ENCODE data around the gene MKI67. TPM values are rescaled to one million over a fixed set of nuclear protein-coding genes. Genes with fewer than 3 reads are reported as not detected.

Gene MKI67
- total and polyA plus RNA-seq, 2 of the 4 experiments (the other 2 are of a cell fraction): 13.5 to 36.4 TPM

- H2AK9ac ChIP-seq (replicated peaks; ENCODE audit: low read depth, low read length, poor library complexity): no peak overlapping the region
- H3K27ac ChIP-seq (ENCODE audit: insufficient read depth, low read length): no peak overlapping the region
- H3K14ac ChIP-seq (replicated peaks; ENCODE audit: low read depth, low read length): no peak overlapping the region
- no peak overlapping the region for H4K91ac ChIP-seq (ENCODE audit: insufficient read depth, low read depth, low read length)
- no peak overlapping the region for H2BK20ac ChIP-seq (ENCODE audit: low read depth, low read length)
- ATAC-seq (ENCODE audit: low read depth): no peak
- H3K4me1 ChIP-seq (ENCODE audit: control insufficient read depth, insufficient read depth, low read length): no peaks in the 10 kb centered on the region
- no peak overlapping the region for H2AK5ac ChIP-seq (ENCODE audit: low read depth, low read length)
- H3K36me3 ChIP-seq (ENCODE audit: control insufficient read depth, insufficient read depth, low read length): no peaks in the 10 kb centered on the region
- peaks cover 3% of the 10 kb centered on the region; the same call in 1 of the 2 replicates for H3K9me1 ChIP-seq (ENCODE audit: insufficient read depth, low read length)
- no peak overlapping the region for H3K18ac ChIP-seq (ENCODE audit: low read depth, low read length)
- dilution Hi-C loops (cut with HindIII; ENCODE audit: low sequenced_read_pairs, unreplicated experiment): no loop called here
- no peak overlapping the region for H2BK120ac ChIP-seq (ENCODE audit: low read depth, low read length)
- no peaks in the 10 kb centered on the region; the same call in 1 of the 2 replicates for H3K27me3 ChIP-seq (ENCODE audit: control insufficient read depth, insufficient read depth, low read length)
- no peak overlapping the region for H2AFZ ChIP-seq (replicated peaks; ENCODE audit: low read length, poor library complexity)
- no peaks in the 10 kb centered on the region for H3K9me3 ChIP-seq (ENCODE audit: control insufficient read depth, insufficient read depth, low read length)
- H3K4ac ChIP-seq (ENCODE audit: low read depth, low read length): no peak overlapping the region
- H3K4me3 ChIP-seq (ENCODE audit: insufficient read depth, low read depth, low read length): no peak overlapping the region
- H2BK15ac ChIP-seq (ENCODE audit: low read depth, low read length): no peak overlapping the region
- no peak overlapping the region for H2BK5ac ChIP-seq (ENCODE audit: low read depth, low read length, poor library complexity, severe bottlenecking)
- no peak for DNase-seq
- no peak overlapping the region for H3K56ac ChIP-seq (ENCODE audit: extremely low read depth, insufficient read depth, low read length)
- no TSS peak for BruUV-seq (replicated peaks)
- no peak for TF ChIP-seq RFX5 (IDR thresholded peaks at IDR 0.05; ENCODE audit: low read depth, low read length)
- TF ChIP-seq CHD1 (IDR thresholded peaks at IDR 0.05; ENCODE audit: low read depth, low read length): no peak
- no peak for TF ChIP-seq USF2 (IDR thresholded peaks at IDR 0.05; ENCODE audit: low read depth, low read length)
- TF ChIP-seq CTCF (conservative IDR thresholded peaks at IDR 0.05; ENCODE audit: low read depth, low read length): no peak
- no peak for TF ChIP-seq NFE2L2 (IDR thresholded peaks at IDR 0.05; ENCODE audit: low read depth, low read length)
- TF ChIP-seq RCOR1 (IDR thresholded peaks at IDR 0.05; ENCODE audit: insufficient replicate concordance, low read length): no peak
- TF ChIP-seq ELK1 (IDR thresholded peaks at IDR 0.05; ENCODE audit: borderline replicate concordance, low read depth, low read length): no peak
- TF ChIP-seq FOS (IDR thresholded peaks at IDR 0.05; ENCODE audit: low read depth, low read length): no peak
- TF ChIP-seq BHLHE40 (IDR thresholded peaks at IDR 0.05; ENCODE audit: low read depth, low read length): no peak
- no peak for TF ChIP-seq MAZ (IDR thresholded peaks at IDR 0.05; ENCODE audit: borderline replicate concordance, low read depth, low read length)
- TF ChIP-seq MAFK (IDR thresholded peaks at IDR 0.05; ENCODE audit: low read depth, low read length): no peak
- TF ChIP-seq POLR2A (IDR thresholded peaks at IDR 0.05; ENCODE audit: low read depth, low read length): no peak
- no peak for TF ChIP-seq SMC3 (IDR thresholded peaks at IDR 0.05; ENCODE audit: low read depth, low read length)
- no peak for TF ChIP-seq RAD21 (IDR thresholded peaks at IDR 0.05; ENCODE audit: low read length)
- H4K8ac ChIP-seq (ENCODE audit: low read depth in 2 of 2, low read length in 2 of 2): no peak overlapping the region
- H4K5ac ChIP-seq (ENCODE audit: low read depth, low read length): no peak overlapping the region
- POLR2A ChIA-PET (ENCODE audit: unreplicated experiment): no interaction called here
- H3K4me2 ChIP-seq (ENCODE audit: low read depth, low read length): no peak overlapping the region
- H4K20me1 ChIP-seq (ENCODE audit: insufficient read depth, low read length): no peaks in the 10 kb centered on the region
- H3K79me1 ChIP-seq (ENCODE audit: low read depth in 1 of 2, low read length in 2 of 2): no peaks in the 10 kb centered on the region
- in situ Hi-C loops (cut with MboI; ENCODE audit: low sequenced_read_pairs): no loop called here
- intact Hi-C loops (cut with micrococcal nuclease): no loop called here
- CTCF ChIA-PET: interaction anchor here (1.0 kb wide), 1 partner anchor 11 kb away, joined by 3 read pairs; no protein-coding TSS in a partner anchor
- H3K9ac ChIP-seq (ENCODE audit: low read depth, low read length): no peak overlapping the region
- no peak overlapping the region for H3K23ac ChIP-seq (ENCODE audit: low read depth, low read length)
These were observed 67.5 kb downstream of the MKI67 start for GRCh38 chr10:128058750-128059134.
